Activated CD4-positive, CD25-positive, alpha-beta regulatory T cell treated with anti-CD3 and anti-CD28 coated beads, Interleukin-2, amount 50 U/mL, for 16 hours (primary cell): ENCODE results near the gene ADAM12.
"Not testable (repeated sequence)": the region's sequence is repeated elsewhere in the genome, so short reads cannot be mapped to it uniquely, and the experiment has no call there.

ENCODE experiments used
- DNase-seq: peaks from one replicate; pipeline ENCODE4 v3.0.0-alpha.2; 2020; ENCODE audit warnings: low read depth, low spot score

Gene ADAM12

GRCh38 chr10:126374435-126374834 lies 13.8 kb downstream of the ADAM12 start:
- no peak for DNase-seq

- no peak for DNase-seq
These were observed 14.3 kb downstream of the ADAM12 start for GRCh38 chr10:126373972-126374371.

GRCh38 chr10:126373147-126373546 lies 15.1 kb downstream of the ADAM12 start:
- no peak for DNase-seq

GRCh38 chr10:126372396-126372795 lies 15.9 kb downstream of the ADAM12 start:
- DNase-seq = no peak

- DNase-seq = no peak
These were observed 19.1 kb downstream of the ADAM12 start for GRCh38 chr10:126369125-126369710.

- no peak for DNase-seq
These were observed 31.1 kb downstream of the ADAM12 start for GRCh38 chr10:126357169-126357568.

GRCh38 chr10:126353666-126354065 lies 34.6 kb downstream of the ADAM12 start:
- no peak for DNase-seq

- DNase-seq = no peak
These were observed 35.8 kb downstream of the ADAM12 start for GRCh38 chr10:126352453-126352852.

- no peak for DNase-seq
These were observed 37.3 kb downstream of the ADAM12 start for GRCh38 chr10:126351021-126351420.

GRCh38 chr10:126350216-126350992 lies 37.9 kb downstream of the ADAM12 start:
- no peak for DNase-seq

GRCh38 chr10:126349676-126350075 lies 38.6 kb downstream of the ADAM12 start:
- DNase-seq = no peak

GRCh38 chr10:126349101-126349500 lies 39.2 kb downstream of the ADAM12 start:
- DNase-seq = no peak

- not testable (repeated sequence) for DNase-seq
These were observed 44.8 kb downstream of the ADAM12 start for GRCh38 chr10:126343496-126343895.

GRCh38 chr10:126342680-126343079 lies 45.6 kb downstream of the ADAM12 start:
- DNase-seq = no peak

- DNase-seq = no peak
These were observed 46.8 kb downstream of the ADAM12 start for GRCh38 chr10:126341491-126341890.

GRCh38 chr10:126337251-126337810 lies 50.9 kb downstream of the ADAM12 start:
- DNase-seq = no peak

- no peak for DNase-seq
These were observed 51.5 kb downstream of the ADAM12 start for GRCh38 chr10:126336801-126337200.

- no peak for DNase-seq
These were observed 54.0 kb downstream of the ADAM12 start for GRCh38 chr10:126334272-126334671.

GRCh38 chr10:126332576-126332975 lies 55.7 kb downstream of the ADAM12 start:
- no peak for DNase-seq

GRCh38 chr10:126331101-126331500 lies 57.2 kb downstream of the ADAM12 start:
- no peak for DNase-seq

GRCh38 chr10:126324826-126325225 lies 63.5 kb downstream of the ADAM12 start:
- no peak for DNase-seq

GRCh38 chr10:126321440-126321839 lies 66.8 kb downstream of the ADAM12 start:
- no peak for DNase-seq

GRCh38 chr10:126317751-126318150 lies 70.5 kb downstream of the ADAM12 start:
- DNase-seq = no peak
